HG02870 (cell line): ENCODE results near the gene IAH1.

ENCODE experiments used
- ATAC-seq: cut with Tn5 transposase; IDR thresholded peaks from one replicate; pipeline ENCODE4 v1.9.1; 2021; ENCODE audit warnings: mild to moderate bottlenecking, moderate library complexity; ENCODE audit not compliant: unreplicated experiment

Gene IAH1

GRCh38 chr2:9474361-9475057 is at the start of gene IAH1:
Gene IAH1, plus strand, starts transcription at chr2:9474551. Its CDS starts 16 bp downstream, at chr2:9474567.
- ATAC-seq, result peak; percentile 63

GRCh38 chr2:9428965-9429577 is 45.3 kb upstream of the IAH1 start:
- no peak for ATAC-seq

GRCh38 chr2:9430316-9431293 is 43.7 kb upstream of the IAH1 start:
- no peak for ATAC-seq

GRCh38 chr2:9434489-9434888 is 39.9 kb upstream of the IAH1 start:
- ATAC-seq, result no peak

- no peak for ATAC-seq
These were observed 34.8 kb upstream of the IAH1 start for GRCh38 chr2:9439536-9439935.

GRCh38 chr2:9440058-9440727 is 34.2 kb upstream of the IAH1 start:
- no peak for ATAC-seq

GRCh38 chr2:9441556-9441955 is 32.8 kb upstream of the IAH1 start:
- no peak for ATAC-seq

GRCh38 chr2:9443526-9443925 is 30.8 kb upstream of the IAH1 start:
- ATAC-seq, result no peak

GRCh38 chr2:9445089-9445488 is 29.3 kb upstream of the IAH1 start:
- ATAC-seq, result no peak

GRCh38 chr2:9451231-9451630 is 23.1 kb upstream of the IAH1 start:
- ATAC-seq, result no peak

- ATAC-seq, result no peak
These were observed 13.8 kb upstream of the IAH1 start for GRCh38 chr2:9460441-9461017.

GRCh38 chr2:9461079-9461478 is 13.3 kb upstream of the IAH1 start:
- ATAC-seq, result no peak

- no peak for ATAC-seq
These were observed 12.0 kb upstream of the IAH1 start for GRCh38 chr2:9462313-9462712.

GRCh38 chr2:9462886-9463697 is 11.3 kb upstream of the IAH1 start:
- ATAC-seq, result no peak

GRCh38 chr2:9463698-9464034 is 10.7 kb upstream of the IAH1 start:
- ATAC-seq, result peak; percentile 85

GRCh38 chr2:9465170-9465569 is 9.2 kb upstream of the IAH1 start:
- no peak for ATAC-seq

- no peak for ATAC-seq
These were observed 8.1 kb upstream of the IAH1 start for GRCh38 chr2:9466147-9466683.

GRCh38 chr2:9467687-9468086 is 6.7 kb upstream of the IAH1 start:
- no peak for ATAC-seq

GRCh38 chr2:9471206-9471605 is 3.1 kb upstream of the IAH1 start:
- no peak for ATAC-seq

- ATAC-seq, result no peak
These were observed 1.8 kb upstream of the IAH1 start for GRCh38 chr2:9472511-9472910.
